GM12878 (cell line): ENCODE measurements around the gene LHX2.

ENCODE experiments used
- BACH1 ChIP-seq: fragments of 450-650 bp; IDR thresholded peaks from 2 replicates; pipeline ENCODE4 v1.6.1; 2017; ENCODE audit warnings: mild to moderate bottlenecking, borderline replicate concordance
- BRCA1 ChIP-seq: IDR thresholded peaks from 2 replicates; pipeline ENCODE4 v1.6.1; 2011; ENCODE audit warnings: low read depth, low read length, improper control_type of control experiment
- CUX1 ChIP-seq: IDR thresholded peaks from 2 replicates; pipeline ENCODE4 v1.6.1; 2012; ENCODE audit warnings: improper control_type of control experiment, low read depth, low read length; ENCODE audit not compliant: insufficient replicate concordance
- HDAC2 ChIP-seq: fragments of 200-600 bp; sonication (generic); IDR thresholded peaks from 2 replicates; pipeline ENCODE4 v1.6.1; 2017
- MEF2B ChIP-seq: fragments of 450-650 bp; IDR thresholded peaks from 2 replicates; pipeline ENCODE4 v1.6.1; 2018; ENCODE audit warnings: mild to moderate bottlenecking, moderate library complexity; ENCODE audit not compliant: partially characterized antibody, poor library complexity, severe bottlenecking
- POLR2A ChIP-seq: IDR thresholded peaks from 2 replicates; pipeline ENCODE4 v1.6.1; 2011; ENCODE audit warnings: low read depth, mild to moderate bottlenecking, low read length
- POLR2AphosphoS5 ChIP-seq: IDR thresholded peaks from 2 replicates; pipeline ENCODE4 v1.6.1; 2011; ENCODE audit warnings: mild to moderate bottlenecking, low read length, inconsistent platforms
- SMC3 ChIP-seq: IDR thresholded peaks from 2 replicates; pipeline ENCODE4 v1.6.1; 2011; ENCODE audit warnings: low read length, improper control_type of control experiment, borderline replicate concordance
- TCF12 ChIP-seq: IDR thresholded peaks from 2 replicates; pipeline ENCODE4 v1.6.1; 2011; ENCODE audit warnings: low read depth, mild to moderate bottlenecking, low read length
- YBX1 ChIP-seq: fragments of 450-650 bp; IDR thresholded peaks from 2 replicates; pipeline ENCODE4 v1.6.1; 2016; ENCODE audit warnings: antibody characterized with exemption
- ZBED1 ChIP-seq: IDR thresholded peaks from 2 replicates; pipeline ENCODE4 v1.6.1; 2016; ENCODE audit warnings: borderline replicate concordance
- TF ChIP-seq, protein P1 (sequence below), 3 experiments: IDR thresholded peaks in 2 of 3; conservative IDR thresholded peaks in 1 of 3; 2 replicates each; pipeline ENCODE4 v1.5.1; 2011; ENCODE audit warnings: low read depth in 3 of 3, low read length in 3 of 3, mild to moderate bottlenecking in 3 of 3, control low read depth in 2 of 3, moderate library complexity in 2 of 3, inconsistent platforms in 1 of 3, mixed read lengths in 1 of 3; ENCODE audit not compliant: control insufficient read depth in 2 of 3, insufficient read depth in 1 of 3; ENCODE audit errors: extremely low read depth in 1 of 3
- TF ChIP-seq, protein P2 (sequence below): fragments of 450-650 bp; formaldehyde crosslinking; IDR thresholded peaks from 2 replicates; pipeline ENCODE4 v1.4.0; 2022; ENCODE audit warnings: mild to moderate bottlenecking, moderate library complexity

- TF ChIP-seq MEF2B (no peak), YBX1 (no peak), BACH1 (no peak), POLR2A (no peak), POLR2AphosphoS5 (no peak), ZBED1 (no peak), HDAC2 (no peak), SMC3 (no peak), TCF12 (no peak), BRCA1 (no peak), CUX1 (no peak)
- TF ChIP-seq, protein P1, sequence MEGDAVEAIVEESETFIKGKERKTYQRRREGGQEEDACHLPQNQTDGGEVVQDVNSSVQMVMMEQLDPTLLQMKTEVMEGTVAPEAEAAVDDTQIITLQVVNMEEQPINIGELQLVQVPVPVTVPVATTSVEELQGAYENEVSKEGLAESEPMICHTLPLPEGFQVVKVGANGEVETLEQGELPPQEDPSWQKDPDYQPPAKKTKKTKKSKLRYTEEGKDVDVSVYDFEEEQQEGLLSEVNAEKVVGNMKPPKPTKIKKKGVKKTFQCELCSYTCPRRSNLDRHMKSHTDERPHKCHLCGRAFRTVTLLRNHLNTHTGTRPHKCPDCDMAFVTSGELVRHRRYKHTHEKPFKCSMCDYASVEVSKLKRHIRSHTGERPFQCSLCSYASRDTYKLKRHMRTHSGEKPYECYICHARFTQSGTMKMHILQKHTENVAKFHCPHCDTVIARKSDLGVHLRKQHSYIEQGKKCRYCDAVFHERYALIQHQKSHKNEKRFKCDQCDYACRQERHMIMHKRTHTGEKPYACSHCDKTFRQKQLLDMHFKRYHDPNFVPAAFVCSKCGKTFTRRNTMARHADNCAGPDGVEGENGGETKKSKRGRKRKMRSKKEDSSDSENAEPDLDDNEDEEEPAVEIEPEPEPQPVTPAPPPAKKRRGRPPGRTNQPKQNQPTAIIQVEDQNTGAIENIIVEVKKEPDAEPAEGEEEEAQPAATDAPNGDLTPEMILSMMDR (IDR thresholded peaks at IDR 0.05 in 2 of 3, conservative IDR thresholded peaks at IDR 0.05 in 1 of 3; ENCODE audit: control insufficient read depth in 2 of 3, extremely low read depth in 1 of 3, insufficient read depth in 1 of 3, low read depth in 3 of 3, low read length in 3 of 3) = no peak
- TF ChIP-seq, protein P2, sequence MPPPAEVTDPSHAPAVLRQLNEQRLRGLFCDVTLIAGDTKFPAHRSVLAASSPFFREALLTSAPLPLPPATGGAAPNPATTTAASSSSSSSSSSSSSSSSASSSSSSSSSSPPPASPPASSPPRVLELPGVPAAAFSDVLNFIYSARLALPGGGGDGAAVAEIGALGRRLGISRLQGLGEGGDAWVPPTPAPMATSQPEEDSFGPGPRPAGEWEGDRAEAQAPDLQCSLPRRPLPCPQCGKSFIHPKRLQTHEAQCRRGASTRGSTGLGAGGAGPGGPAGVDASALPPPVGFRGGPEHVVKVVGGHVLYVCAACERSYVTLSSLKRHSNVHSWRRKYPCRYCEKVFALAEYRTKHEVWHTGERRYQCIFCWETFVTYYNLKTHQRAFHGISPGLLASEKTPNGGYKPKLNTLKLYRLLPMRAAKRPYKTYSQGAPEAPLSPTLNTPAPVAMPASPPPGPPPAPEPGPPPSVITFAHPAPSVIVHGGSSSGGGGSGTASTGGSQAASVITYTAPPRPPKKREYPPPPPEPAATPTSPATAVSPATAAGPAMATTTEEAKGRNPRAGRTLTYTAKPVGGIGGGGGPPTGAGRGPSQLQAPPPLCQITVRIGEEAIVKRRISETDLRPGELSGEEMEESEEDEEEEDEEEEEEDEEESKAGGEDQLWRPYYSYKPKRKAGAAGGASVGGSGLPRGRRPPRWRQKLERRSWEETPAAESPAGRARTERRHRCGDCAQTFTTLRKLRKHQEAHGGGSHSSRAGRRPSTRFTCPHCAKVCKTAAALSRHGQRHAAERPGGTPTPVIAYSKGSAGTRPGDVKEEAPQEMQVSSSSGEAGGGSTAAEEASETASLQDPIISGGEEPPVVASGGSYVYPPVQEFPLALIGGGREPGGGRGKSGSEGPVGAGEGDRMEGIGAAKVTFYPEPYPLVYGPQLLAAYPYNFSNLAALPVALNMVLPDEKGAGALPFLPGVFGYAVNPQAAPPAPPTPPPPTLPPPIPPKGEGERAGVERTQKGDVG = no peak
Measured at GRCh38 chr9:123978981-123979380, 32.6 kb upstream of the LHX2 start.
